ENCODE data around the gene PLA2G1B. TPM values are rescaled to one million over a fixed set of nuclear protein-coding genes. Genes with fewer than 3 reads are reported as not detected.

PLA2G1B gene
- total and polyA plus RNA-seq, 4 donors: 0.39 to 4.6 (median 1.1) TPM

- TF ChIP-seq CTCF (IDR thresholded peaks at IDR 0.05; ENCODE audit: low read depth, low read length, missing input control) (no peak), FOXA1 (IDR thresholded peaks at IDR 0.05) (no peak), FOXA2 (IDR thresholded peaks at IDR 0.05) (no peak), NR2F2 (IDR thresholded peaks at IDR 0.05) (no peak)
These were observed 18.5 kb upstream of the PLA2G1B start (continued) for GRCh38 chr12:120346031-120346430.

- H3K4me1 ChIP-seq (ENCODE audit: control insufficient read depth in 4 of 4, insufficient read depth in 4 of 4, low read length in 3 of 4): peaks cover 0 to 16% (median 11%) of the 10 kb centered on the region in 4 donors
- DNase-seq (ENCODE audit: low spot score): no peak
- TF ChIP-seq TAF1 (conservative IDR thresholded peaks at IDR 0.05) (no peak), MAX (IDR thresholded peaks at IDR 0.05) (no peak), GABPA (IDR thresholded peaks at IDR 0.05 in 1 of 2, conservative IDR thresholded peaks at IDR 0.05 in 1 of 2) (no peak), CTCF (IDR thresholded peaks at IDR 0.05; ENCODE audit: low read depth, low read length, missing input control) (no peak), YY1 (IDR thresholded peaks at IDR 0.05) (no peak), ATF3 (IDR thresholded peaks at IDR 0.05) (no peak), HNF4A (conservative IDR thresholded peaks at IDR 0.05) (no peak), ZBTB33 (IDR thresholded peaks at IDR 0.05) (no peak), RXRA (IDR thresholded peaks at IDR 0.05) (no peak), HNF4G (IDR thresholded peaks at IDR 0.05) (no peak), EGR1 (IDR thresholded peaks at IDR 0.05; ENCODE audit: low read depth in 2 of 2) (no peak)
- no peak overlapping the region for H3K9ac ChIP-seq (ENCODE audit: low read depth in 1 of 2, low read length in 2 of 2)
- H3K36me3 ChIP-seq (ENCODE audit: control insufficient read depth in 4 of 4, insufficient read depth in 3 of 4, low read depth in 1 of 4, low read length in 3 of 4): no peaks in the 10 kb centered on the region
- WGBS: 83% methylated on average over 8 of the region's 8 CpGs
- H3K4me3 ChIP-seq (ENCODE audit: low read depth in 1 of 3, low read length in 3 of 3): no peak overlapping the region
- H3K27me3 ChIP-seq (ENCODE audit: control insufficient read depth in 4 of 4, insufficient read depth in 4 of 4, low read length in 3 of 4): no peaks in the 10 kb centered on the region
- no peaks in the 10 kb centered on the region for H3K9me3 ChIP-seq (ENCODE audit: control insufficient read depth in 4 of 4, low read length in 3 of 4)
- H3K27ac ChIP-seq (ENCODE audit: low read depth in 1 of 2, low read length in 2 of 2): no peak overlapping the region
These were observed 16.1 kb upstream of the PLA2G1B start for GRCh38 chr12:120343692-120344091.

- TF ChIP-seq GABPA (IDR thresholded peaks at IDR 0.05 in 1 of 2, conservative IDR thresholded peaks at IDR 0.05 in 1 of 2) (no peak), MAX (IDR thresholded peaks at IDR 0.05) (no peak), TAF1 (conservative IDR thresholded peaks at IDR 0.05) (no peak), SP1 (IDR thresholded peaks at IDR 0.05) (no peak), FOXA1 (IDR thresholded peaks at IDR 0.05) (no peak), FOXA2 (IDR thresholded peaks at IDR 0.05) (no peak), JUND (IDR thresholded peaks at IDR 0.05) (no peak), YY1 (IDR thresholded peaks at IDR 0.05) (no peak), RAD21 (IDR thresholded peaks at IDR 0.05) (no peak)
- no peaks in the 10 kb centered on the region for H3K36me3 ChIP-seq (ENCODE audit: control insufficient read depth in 4 of 4, insufficient read depth in 3 of 4, low read depth in 1 of 4, low read length in 3 of 4)
- H3K4me1 ChIP-seq (ENCODE audit: control insufficient read depth in 4 of 4, insufficient read depth in 4 of 4, low read length in 3 of 4): peaks cover 0 to 16% (median 11%) of the 10 kb centered on the region in 4 donors
- H3K27ac ChIP-seq (ENCODE audit: low read depth in 1 of 2, low read length in 2 of 2): no peak overlapping the region
- DNase-seq (ENCODE audit: low spot score): no peak
- WGBS: 83% methylated on average over 10 of the region's 10 CpGs
- H3K4me3 ChIP-seq (ENCODE audit: low read depth in 1 of 3, low read length in 3 of 3): no peak overlapping the region
- H3K9ac ChIP-seq (ENCODE audit: low read depth in 1 of 2, low read length in 2 of 2): no peak overlapping the region
- H3K9me3 ChIP-seq (ENCODE audit: control insufficient read depth in 4 of 4, low read length in 3 of 4): no peaks in the 10 kb centered on the region
- no peaks in the 10 kb centered on the region for H3K27me3 ChIP-seq (ENCODE audit: control insufficient read depth in 4 of 4, insufficient read depth in 4 of 4, low read length in 3 of 4)
These were observed 15.5 kb upstream of the PLA2G1B start for GRCh38 chr12:120343039-120343537.
